PFSK-1 (cell line): ENCODE results near the gene ERC1.

Source experiments
- FOXP2 ChIP-seq: optimal IDR thresholded peaks from 2 replicates; pipeline ENCODE3; 2011; ENCODE audit warnings: borderline replicate concordance, control low read depth, inconsistent platforms; ENCODE audit not compliant: insufficient read depth; ENCODE audit errors: extremely low read length, extremely low read depth
- POLR2AphosphoS5 ChIP-seq: IDR thresholded peaks from 2 replicates; pipeline ENCODE4 v1.6.1; 2012; ENCODE audit warnings: low read depth, mild to moderate bottlenecking, control low read depth, low read length, moderate library complexity
- SIN3A ChIP-seq: IDR thresholded peaks from 2 replicates; pipeline ENCODE4 v1.6.1; 2012; ENCODE audit warnings: mild to moderate bottlenecking, low read length, moderate library complexity, borderline replicate concordance; ENCODE audit not compliant: insufficient read depth
- TAF1 ChIP-seq: IDR thresholded peaks from 2 replicates; pipeline ENCODE4 v1.6.1; 2012; ENCODE audit warnings: low read length, control low read depth, borderline replicate concordance; ENCODE audit not compliant: insufficient read depth
- TF ChIP-seq, protein P1 (sequence below), 2 experiments: IDR thresholded peaks; 2 replicates each; pipeline versions ENCODE4 v1.6.1 to v1.8.0; 2011 to 2012; ENCODE audit warnings: low read depth in 2 of 2, low read length in 2 of 2, control low read depth in 1 of 2, inconsistent platforms in 1 of 2, mild to moderate bottlenecking in 1 of 2, moderate library complexity in 1 of 2; ENCODE audit not compliant: insufficient read depth in 1 of 2

ERC1 gene

DNA sequence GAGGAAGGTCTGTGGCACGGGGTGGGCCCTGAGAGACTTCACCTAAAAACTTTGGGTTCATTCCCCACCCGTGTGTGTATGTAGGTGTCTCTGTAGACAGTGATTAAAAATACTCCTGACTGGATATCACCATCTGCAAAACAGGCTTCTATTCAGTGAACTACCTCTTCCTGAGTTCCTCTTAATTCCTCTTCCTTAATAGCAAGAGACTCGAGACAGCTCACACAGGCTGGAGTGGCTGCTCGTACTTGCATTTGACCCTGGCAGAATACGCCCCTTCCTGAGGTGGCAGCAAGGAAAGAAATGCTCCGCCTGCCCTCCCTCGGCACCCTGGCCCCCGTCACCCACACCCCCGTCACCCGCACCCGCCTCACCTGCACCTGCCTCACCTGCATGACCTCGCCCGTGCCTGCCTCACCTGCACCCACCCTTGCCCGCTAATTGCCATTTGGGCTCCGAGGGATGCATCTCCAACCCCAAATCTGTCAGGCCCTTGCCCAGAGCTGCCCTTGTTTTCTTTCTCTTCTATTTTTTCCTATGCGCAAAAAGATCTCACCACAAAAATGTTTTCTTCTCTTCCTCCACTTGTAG, 513.4 kb downstream of the ERC1 start:
- TF ChIP-seq POLR2AphosphoS5 = no peak
- no peak for TF ChIP-seq SIN3A
- TF ChIP-seq, protein P1, sequence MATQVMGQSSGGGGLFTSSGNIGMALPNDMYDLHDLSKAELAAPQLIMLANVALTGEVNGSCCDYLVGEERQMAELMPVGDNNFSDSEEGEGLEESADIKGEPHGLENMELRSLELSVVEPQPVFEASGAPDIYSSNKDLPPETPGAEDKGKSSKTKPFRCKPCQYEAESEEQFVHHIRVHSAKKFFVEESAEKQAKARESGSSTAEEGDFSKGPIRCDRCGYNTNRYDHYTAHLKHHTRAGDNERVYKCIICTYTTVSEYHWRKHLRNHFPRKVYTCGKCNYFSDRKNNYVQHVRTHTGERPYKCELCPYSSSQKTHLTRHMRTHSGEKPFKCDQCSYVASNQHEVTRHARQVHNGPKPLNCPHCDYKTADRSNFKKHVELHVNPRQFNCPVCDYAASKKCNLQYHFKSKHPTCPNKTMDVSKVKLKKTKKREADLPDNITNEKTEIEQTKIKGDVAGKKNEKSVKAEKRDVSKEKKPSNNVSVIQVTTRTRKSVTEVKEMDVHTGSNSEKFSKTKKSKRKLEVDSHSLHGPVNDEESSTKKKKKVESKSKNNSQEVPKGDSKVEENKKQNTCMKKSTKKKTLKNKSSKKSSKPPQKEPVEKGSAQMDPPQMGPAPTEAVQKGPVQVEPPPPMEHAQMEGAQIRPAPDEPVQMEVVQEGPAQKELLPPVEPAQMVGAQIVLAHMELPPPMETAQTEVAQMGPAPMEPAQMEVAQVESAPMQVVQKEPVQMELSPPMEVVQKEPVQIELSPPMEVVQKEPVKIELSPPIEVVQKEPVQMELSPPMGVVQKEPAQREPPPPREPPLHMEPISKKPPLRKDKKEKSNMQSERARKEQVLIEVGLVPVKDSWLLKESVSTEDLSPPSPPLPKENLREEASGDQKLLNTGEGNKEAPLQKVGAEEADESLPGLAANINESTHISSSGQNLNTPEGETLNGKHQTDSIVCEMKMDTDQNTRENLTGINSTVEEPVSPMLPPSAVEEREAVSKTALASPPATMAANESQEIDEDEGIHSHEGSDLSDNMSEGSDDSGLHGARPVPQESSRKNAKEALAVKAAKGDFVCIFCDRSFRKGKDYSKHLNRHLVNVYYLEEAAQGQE (IDR thresholded peaks at IDR 0.05; ENCODE audit: insufficient read depth in 1 of 2, low read depth in 2 of 2, low read length in 2 of 2) = no peak
- no peak for TF ChIP-seq FOXP2
- no peak for TF ChIP-seq TAF1

DNA sequence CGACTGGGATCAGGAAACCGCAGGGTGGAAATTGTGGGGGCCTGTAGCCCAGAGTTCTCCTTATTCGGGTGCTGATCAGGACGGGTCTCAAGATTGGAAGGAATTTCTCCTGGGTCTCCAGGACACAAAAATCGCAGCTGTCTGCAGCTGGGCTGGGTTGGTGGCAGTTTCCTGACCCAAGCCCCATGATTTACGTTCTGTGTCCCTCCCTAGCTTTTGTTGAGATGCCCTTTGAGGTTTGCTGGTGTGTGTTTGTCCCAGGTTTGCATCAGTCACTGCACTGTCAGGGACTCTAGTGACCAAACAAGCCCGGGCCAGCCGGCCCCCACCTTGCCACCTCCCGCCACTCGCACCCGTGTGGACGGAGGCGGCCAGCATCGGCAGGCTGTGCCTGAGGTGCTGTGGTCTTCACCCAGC, 513.9 kb downstream of the ERC1 start:
- TF ChIP-seq TAF1 (no peak), POLR2AphosphoS5 (no peak), SIN3A (no peak), FOXP2 (no peak)
- TF ChIP-seq, protein P1 (IDR thresholded peaks at IDR 0.05; ENCODE audit: insufficient read depth in 1 of 2, low read depth in 2 of 2, low read length in 2 of 2) = no peak

DNA sequence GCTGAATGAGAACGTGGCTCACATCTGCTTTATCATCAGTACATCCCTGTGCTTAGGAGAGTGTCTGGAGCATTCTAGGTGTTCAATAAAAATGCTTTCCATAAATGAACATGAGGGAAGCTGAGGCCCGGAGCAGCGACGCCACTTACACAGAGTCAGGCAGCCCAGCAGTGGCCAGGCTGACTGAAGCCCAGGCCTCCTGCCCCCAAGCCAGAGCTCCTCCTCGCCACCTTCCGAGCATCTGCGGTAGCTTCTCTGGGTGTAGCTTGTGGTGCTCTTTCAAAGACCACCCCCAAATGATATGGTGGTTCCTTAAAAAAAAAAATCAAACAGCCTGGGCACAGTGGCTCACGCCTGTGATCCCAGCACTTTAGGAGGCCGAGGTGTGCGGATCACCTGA, 514.6 kb downstream of the ERC1 start:
- no peak for TF ChIP-seq TAF1
- TF ChIP-seq SIN3A = no peak
- TF ChIP-seq FOXP2 = no peak
- TF ChIP-seq, protein P1 (IDR thresholded peaks at IDR 0.05; ENCODE audit: insufficient read depth in 1 of 2, low read depth in 2 of 2, low read length in 2 of 2) = no peak
- TF ChIP-seq POLR2AphosphoS5 = no peak

DNA sequence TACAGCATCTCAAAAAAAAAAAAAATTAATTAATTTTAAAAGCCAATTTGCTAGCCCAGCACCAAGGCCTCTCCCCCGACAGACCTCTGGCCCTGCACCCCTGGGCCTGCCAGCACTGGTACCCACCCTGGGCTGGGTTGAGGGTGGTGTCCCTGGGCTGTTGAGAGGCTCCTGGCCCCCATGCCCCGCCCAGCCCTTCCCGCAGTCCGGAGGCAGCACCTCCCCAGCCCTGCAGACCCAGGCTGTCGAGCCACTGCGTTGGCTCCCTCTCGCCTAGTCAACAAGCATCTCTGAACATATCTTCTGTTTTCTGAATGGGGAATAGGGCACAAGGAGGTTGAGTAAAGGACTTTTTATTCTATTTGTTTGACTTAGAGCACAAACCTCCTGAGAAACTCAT, 516.3 kb downstream of the ERC1 start:
- TF ChIP-seq POLR2AphosphoS5 = no peak
- TF ChIP-seq TAF1 = no peak
- TF ChIP-seq, protein P1 (IDR thresholded peaks at IDR 0.05; ENCODE audit: insufficient read depth in 1 of 2, low read depth in 2 of 2, low read length in 2 of 2) = no peak
- no peak for TF ChIP-seq SIN3A
- no peak for TF ChIP-seq FOXP2

DNA sequence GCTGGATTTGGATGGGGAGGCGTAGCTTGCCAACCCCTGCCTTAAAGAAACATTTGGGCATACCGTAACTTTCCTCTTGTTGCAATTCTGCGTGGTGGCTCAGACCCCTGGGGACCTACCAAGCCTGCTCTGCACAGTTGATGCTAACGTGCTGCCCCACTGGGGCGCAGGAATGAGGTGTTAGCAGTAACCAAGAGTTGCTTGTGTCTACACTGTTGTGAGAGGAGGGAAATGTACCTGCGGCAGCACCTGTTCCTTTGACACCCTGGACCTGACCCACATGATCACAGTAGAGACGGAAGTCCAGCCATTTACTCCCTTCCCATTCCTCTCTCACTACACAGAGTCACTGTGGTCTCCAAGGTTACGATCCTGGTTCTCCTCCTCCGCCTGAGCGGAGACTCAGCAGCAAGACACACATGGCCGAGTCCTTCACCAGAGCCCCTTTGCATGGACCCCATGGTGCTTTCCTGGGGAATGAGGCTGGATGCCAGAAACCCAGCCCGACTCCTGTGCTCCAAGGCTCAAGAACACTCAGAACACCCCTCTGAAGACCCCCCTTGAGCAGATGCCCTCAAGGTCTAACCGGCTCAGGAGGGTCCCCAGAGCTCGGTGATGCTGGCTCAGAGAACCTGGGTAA, 518.5 kb downstream of the ERC1 start:
- TF ChIP-seq, protein P1 (IDR thresholded peaks at IDR 0.05; ENCODE audit: insufficient read depth in 1 of 2, low read depth in 2 of 2, low read length in 2 of 2) = no peak
